ENCODE data around the gene TRIM47.

Gene TRIM47

GRCh38 chr17:75906143-75906884 lies 27.9 kb upstream of the TRIM47 start:
- DNase-seq = no peak

DNA sequence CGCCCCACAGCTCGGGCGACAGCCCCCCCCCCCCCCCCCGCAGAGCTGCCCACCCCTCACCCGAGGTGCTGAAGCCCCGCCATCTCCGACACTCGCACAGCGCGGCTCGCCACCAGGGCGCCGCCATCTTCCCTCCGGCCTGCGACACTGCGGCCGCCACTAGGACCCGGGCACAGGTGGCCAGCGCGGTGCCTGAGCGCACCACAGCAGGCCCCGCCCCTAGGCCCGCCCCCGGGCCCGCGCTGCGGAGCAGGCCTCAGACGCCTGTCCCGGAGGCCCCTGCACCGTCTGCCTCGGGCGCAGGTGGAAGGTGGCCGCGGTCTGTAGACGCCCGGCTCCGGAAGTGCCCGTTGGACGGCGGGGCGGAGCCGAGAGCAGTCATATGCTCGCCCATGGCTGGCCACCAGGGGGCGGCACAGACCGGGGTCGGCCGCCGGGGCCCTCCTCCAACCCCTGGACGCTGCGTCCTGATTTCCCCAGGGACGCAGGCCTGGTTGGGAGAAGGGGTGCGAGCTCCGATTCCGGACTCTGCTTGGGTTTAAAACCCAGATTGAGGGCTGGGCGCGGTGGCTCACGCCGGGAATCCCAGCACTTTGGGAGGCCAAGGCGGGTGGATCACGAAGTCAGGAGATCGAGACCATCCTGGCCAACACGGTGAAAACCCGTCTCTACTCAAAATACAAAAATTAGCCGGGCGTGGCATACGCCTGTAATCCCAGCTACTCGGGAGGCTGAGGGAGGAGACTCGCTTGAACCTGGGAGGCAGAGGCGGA lies 26.6 kb upstream of the TRIM47 start, which contains the start of gene MRPL38:
TSS of gene MRPL38 (minus strand) at position 136 of the 773 bp plus-strand sequence. CDS start at position 127, 9 bp downstream.
- DNase-seq = peak; percentile 98

DNA sequence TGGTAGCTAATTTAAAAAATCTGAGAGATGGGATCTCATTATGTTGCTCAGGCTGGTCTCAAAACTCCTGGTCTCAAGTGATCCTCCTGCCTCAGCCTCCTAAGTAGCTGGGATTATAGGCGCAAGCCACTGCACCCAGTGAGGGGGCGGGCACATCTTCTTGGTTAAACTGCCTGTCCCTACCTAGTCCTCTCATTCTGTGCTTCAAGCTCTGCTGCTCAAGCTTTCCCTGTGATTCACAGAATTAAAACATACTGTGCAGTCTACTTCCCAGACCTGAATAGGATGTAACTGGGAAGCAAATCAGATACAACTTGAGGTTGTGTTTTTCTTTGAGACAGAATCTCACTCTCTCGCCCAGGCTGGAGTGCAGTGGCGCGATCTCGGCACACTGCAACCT lies 24.0 kb upstream of the TRIM47 start:
- DNase-seq = no peak

DNA sequence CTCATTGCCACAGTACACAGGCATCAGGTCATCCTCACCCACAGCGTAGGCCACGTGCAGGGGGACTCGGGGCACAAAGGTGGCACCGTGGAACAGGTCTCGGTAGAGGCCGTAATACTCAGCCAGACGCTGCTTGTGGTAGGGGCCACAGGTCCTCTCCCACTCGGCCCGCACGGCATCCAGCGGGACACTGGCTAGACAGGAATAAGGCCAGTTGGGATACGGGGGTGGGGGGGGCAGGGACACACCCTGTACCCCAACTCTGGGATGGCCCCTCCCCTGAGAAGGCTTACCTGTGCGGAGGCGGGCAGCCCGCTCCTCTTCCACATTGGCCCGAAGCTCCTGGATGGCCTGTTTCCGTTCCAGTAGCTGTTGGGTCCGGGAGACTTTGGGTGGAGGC lies 23.3 kb upstream of the TRIM47 start:
- DNase-seq = no peak

DNA sequence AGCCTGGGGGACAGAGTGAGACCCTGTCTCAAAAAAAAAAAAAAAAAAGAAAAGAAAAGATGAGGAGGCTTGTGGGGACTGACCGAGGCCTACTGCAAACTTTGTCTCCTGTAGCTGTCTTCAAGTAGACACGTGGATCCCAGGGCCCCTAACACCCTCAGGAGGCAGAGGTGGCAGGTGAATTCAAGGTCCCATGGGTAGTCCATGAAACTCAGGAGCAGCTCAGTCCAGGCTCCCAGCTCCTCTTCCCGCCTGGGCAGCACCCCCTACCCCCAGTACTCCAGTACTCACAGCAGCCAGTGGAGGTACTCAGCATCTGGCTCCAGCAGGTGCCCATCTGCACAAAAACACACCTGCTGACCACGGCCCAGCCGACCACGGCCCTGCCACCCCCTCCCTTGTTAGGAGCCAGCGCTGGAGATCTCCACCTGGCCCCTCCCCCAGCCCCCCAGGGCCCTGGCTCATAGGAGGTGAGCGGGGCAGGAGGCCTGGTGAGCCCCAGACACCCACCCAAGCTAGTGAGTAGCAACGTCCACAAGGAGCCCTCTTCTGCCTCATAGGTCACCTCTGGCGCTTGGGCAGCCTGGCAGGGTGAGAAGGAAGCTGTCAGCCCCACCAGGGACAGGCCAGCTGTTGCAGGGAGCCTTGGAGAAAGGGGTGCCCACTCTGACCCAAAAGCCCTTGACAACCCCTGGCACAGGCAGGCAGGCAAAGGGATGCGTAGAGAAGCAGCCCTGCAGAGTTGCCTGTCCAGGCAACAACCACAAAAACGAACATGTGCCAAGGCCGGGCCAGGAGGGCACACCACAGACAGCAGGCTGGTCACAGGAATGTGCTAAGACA lies 22.5 kb upstream of the TRIM47 start:
- no peak for DNase-seq

DNA sequence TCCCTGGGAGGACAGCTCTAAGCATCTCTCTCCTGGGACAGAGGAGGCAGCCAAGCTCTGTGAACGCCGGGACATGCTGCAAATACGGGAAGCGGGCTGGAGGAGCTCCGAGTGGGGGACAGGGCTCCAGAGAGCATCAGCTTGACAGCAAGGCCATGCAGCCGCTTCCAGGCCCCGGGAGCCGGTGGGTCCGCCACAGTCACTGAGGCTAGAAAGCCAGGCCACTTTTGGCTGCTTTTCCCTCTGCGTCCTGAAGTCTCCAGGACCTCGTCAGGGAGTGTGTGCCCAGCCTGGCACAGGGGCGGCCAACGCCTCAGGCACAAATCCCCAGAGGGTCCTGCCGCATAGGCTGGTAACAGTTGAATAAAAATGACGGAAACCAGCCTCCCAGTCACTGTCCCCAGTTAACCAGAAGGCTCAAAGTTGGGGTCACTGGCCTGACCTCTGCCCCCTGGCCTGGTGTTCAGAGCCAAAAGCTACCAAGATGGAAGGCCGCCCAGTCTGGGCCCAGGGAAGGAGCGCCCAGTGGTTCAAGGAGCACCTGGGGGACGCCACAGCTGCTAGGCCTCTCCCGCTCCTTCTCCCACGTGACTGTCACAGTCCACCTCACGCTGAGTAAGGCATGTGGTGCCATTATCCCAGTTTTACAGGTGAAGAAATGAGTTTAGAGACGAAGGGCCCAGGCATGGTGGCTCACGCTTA lies 21.5 kb upstream of the TRIM47 start:
- no peak for DNase-seq

DNA sequence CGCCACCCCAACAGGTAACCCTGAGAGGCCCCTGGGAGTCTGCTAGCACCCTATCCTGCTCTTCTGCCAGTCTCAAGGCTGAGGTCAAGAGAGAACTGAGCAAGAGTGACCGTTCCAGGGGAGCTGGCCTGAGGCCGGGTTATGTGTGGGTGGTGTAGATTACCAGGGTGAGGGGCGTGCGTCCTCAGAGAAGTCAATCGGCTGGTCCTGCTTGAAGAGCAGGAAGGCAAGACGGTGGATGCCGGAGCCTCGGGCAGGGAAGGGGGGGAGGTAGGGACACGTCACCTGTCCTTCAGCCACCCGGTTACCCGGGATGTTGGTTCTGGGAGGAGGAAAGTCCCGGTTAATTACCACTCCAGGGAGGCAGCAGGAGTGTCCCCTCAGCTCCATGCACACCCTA lies 21.0 kb upstream of the TRIM47 start:
- DNase-seq = no peak

GRCh38 chr17:75898791-75899190 lies 20.4 kb upstream of the TRIM47 start:
- DNase-seq = no peak

DNA sequence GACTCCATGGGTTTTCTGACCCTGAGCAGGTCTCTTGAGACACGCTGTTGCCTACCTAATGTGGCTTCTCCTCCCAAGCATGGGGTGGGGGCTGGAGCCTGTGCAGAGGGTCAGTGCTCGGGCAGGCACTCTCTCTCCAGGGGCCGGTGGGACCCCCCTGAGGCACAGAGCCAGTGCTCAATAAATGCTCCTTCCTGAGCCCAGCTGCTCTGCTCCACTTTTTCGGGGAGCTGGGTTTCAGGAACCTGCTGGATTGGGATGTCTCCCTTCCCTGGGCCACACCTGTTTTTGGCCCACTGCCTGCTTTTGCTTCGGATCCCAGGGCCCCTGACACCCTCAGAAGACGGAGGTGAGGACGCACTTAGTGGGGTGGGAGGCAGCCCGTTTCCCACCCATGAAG lies 19.7 kb upstream of the TRIM47 start:
- no peak for DNase-seq

DNA sequence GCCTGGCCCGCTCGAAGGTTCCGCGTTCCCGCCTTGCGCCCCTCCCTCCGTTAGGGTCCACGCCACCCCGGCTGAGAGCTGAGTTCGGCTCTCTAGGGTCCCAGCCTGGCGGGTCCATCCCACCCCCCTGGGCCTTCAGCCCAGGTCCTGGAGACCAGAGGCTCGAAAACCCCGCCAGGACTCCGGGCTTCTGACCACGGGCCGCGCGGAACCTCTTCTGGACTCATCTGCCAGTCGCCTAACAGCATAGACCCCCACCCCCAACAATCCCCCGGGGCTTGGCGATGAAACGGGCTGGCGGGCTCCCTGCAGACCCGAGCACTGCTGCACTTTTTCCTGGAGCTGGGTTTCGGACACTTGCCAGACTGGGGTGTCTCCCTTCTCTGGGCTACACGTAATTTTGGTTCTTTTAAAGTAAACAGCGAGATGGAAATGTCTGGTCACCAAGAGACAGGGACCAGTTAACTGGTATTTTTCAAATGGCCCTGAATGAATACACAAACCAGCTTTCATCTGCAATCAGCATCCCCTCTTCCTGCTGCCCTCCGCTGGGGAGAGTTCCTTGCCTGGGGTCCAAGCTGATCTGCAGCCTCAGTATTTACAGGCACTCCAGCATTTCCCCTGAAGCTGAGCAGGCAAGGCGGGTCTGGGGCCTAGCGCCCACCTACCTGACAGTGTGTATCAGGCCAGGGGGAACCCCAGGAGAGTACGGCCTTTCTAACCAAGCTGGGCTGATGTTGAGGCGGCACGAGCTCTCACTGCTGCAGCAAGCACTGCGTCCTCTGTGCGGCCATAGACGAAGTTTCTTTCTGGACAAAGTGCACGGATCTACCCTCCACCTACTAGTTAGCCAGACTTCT lies 19.0 kb upstream of the TRIM47 start:
- no peak for DNase-seq

DNA sequence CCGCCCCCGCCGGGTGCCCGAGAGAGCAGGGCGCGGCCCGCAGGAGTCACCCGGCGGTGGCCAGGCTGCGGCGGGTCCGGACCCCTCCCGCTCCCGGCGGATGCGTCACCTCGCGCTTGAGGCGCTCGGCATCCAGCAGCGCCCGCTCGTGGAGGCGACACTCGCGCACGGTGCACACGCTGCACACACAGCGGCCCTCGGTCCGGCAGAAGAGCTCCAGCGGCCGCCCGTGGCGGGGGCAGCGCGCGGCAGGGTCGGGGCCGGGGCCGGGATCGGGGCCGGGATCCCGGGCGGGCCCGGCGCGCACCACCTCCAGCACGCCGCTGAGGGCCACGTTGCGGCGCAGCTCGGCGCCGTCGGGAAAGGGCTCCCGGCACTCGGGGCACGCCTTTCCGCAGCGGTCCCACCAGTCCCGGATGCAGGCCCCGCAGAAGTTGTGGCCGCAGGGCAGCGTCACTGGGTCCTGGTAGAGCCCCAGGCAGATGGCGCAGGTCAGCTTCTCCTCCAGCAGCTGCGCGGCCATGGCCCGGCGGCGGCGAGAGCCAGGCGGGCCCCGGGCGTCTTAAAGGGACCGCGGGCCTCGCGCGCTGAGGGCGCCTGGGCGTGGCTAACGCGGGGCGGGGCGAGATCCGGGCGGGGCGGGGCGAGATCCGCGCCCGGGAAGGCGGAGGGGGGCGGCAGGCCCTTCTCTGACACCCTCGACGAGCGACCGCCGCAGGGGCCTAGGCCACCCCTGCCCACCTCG lies 18.2 kb upstream of the TRIM47 start, which contains the start of gene TRIM65:
TSS of gene TRIM65 (minus strand) at position 537 of the 745 bp plus-strand sequence. CDS start at position 523, 14 bp downstream.
- peak; percentile 79 for DNase-seq

GRCh38 chr17:75895370-75896155 lies 17.2 kb upstream of the TRIM47 start:
- no peak for DNase-seq

DNA sequence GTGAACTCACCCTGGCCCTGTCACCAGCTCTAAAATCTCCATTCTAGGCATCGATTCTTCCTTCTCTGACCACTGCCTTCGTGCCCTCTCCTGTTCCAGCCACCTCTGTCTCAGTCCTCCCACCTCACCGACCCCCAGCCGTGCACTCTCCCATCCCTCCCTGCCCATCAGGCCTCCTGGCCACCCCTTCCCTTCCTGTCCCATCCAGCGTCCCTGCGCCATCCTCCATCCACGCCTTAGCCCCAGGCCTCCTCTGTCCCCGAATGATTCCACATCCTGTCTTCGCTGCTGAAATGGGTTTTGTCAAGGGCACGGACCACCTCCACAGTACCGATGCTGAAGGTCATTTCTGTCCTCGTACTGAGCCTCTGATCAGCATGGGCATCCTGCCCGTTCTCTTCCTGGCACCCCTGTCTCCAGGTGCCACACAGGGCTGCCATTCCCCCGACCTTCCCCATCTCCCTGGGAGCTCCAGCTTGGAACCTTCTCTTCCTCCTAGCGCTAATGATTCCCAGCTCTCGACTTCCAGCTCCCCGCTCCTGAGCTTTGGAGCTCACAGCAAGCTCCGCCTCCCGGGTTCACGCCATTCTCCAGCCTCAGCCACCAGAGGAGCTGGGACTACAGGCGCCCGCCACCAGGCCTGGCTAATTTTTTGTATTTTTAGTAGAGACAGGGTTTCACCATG lies 15.8 kb upstream of the TRIM47 start:
- DNase-seq = no peak

DNA sequence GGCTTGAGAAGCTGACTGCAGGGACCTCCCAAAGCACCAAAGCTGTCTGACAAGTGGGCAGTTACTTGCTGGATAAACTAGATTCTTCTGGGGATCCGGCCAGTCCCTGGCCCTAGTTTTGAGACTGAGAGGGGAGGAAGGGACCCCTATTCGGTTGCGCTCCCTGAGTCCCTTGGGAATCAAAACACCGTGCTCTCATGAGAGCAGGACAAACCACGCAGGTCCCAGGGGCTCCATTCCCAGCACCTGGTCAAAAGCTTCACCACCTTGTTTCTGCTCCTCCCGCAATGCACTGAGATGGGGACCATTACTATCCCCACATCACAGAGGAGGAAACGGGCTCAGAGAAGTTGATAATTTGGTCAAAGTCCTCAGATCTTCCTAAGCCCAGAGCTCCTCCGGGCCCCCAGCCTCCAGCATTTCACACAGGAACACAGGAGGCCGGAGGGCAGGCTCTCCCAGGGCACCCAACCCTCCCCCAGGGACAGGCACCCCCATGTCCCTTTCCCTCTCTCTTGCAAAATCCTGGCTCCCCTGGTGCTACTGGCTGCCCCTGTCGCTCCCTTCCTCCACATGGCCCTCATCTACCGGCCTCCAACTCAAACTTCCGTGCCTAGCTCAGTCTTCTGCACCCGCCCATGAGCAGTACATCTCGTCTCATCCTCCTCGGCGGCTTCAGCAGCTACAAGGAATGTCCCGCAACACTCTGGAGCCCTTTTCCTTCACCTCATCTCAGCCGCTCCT lies 15.1 kb upstream of the TRIM47 start:
- DNase-seq = no peak

GRCh38 chr17:75892556-75893224 lies 14.3 kb upstream of the TRIM47 start:
- no peak for DNase-seq

GRCh38 chr17:75891605-75892555 lies 13.5 kb upstream of the TRIM47 start:
- DNase-seq = no peak

All from NCI-H1436 (cell line).